Astrocyte of the spinal cord (primary cell): Measurements from ENCODE around the gene HRC.
A peak's percentile ranks its signal among the peaks of the same experiment; 100 is the strongest.
"Not testable (repeated sequence)": the region's sequence is repeated elsewhere in the genome, so short reads cannot be mapped to it uniquely, and the experiment has no call there.

Experiments
- DNase-seq: peaks from one replicate; pipeline ENCODE4 v3.0.0; 2011; ENCODE audit warnings: low read depth, low spot score
- H3K4me3 ChIP-seq: 2 replicates; pipeline ENCODE4 v1.5.1; 2011; ENCODE audit warnings: low read depth, mild to moderate bottlenecking, low read length, moderate library complexity
- CTCF ChIP-seq: IDR thresholded peaks from 2 replicates; pipeline ENCODE4 v1.5.1; 2012; ENCODE audit warnings: low read depth, mild to moderate bottlenecking, low read length, inconsistent platforms
- in situ Hi-C: cut with HindIII; loops from 2 replicates; pipeline ENCODE4 v1.10.0; 2017; ENCODE audit warnings: low sequenced_read_pairs

Gene HRC

GRCh38 chr19:49151267-49152118 lies 3.7 kb downstream of the HRC start:
- no peak for DNase-seq
- no peak for TF ChIP-seq CTCF
- peak overlapping the region; percentile 0 for H3K4me3 ChIP-seq
- in situ Hi-C loops, result no loop called here

DNA sequence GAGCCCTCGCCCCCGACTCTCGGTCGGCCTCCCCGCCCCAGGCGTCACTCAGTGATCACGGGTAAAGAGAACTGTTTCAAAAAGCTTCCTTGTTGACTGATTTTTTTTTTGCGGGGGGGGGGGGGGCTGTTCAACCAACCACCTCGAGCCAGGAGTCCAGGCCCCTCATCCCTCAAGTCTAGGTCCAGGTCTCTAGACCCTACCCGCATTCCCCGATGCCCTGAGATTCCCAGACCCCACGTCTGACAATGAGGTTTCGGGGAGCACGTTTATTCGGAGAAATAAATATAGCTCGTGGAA lies 4.3 kb downstream of the HRC start:
- DNase-seq, result no peak
- in situ Hi-C loops, result no loop called here
- H3K4me3 ChIP-seq, result peak overlapping the region; percentile 78
- TF ChIP-seq CTCF, result no peak

DNA sequence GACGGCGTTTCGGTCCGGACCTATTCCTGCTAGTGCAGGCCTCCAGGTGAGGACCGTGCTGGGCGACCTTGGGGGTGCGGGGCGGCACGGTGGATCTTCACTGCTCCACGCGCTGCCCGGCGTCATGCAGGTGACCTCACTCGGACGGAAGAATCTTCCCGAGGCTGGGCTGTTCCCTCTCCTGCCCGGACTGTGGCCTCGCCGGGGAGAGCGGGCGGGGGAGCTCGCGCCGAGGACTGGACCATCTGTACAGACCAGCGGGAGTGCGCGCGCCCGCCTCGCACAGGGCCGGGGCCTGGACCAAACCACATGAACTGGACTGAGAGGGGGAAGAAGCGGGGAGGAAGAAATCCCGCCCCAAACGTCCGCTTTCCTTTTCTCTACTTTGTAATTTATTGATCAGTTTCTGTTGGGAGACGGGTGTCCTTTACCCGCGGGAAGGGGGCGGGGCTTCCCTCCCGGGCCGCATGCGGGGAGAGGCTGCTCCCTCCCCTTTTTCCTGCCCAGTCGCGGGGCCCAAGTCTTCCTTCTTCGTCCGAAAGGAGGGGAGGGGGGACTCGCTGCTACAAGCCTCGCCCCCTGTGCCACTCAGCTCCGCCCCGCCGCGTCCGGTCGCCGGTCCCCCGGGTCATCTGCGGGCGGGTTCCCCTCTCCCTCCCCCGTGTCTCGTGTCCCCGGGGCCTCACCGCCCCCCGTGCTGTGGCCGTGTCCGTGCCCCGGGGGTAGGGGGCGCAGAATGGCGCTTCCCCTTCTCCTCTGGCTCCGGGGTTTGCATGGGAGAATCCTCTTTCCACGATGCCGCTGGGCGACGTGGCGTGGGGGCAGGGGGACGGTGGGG lies 4.9 kb downstream of the HRC start:
- in situ Hi-C loops, result no loop called here
- H3K4me3 ChIP-seq, result peak overlapping the region; percentile 78
- DNase-seq, result peak; percentile 84
- TF ChIP-seq CTCF, result no peak

GRCh38 chr19:49149652-49150105 lies 5.5 kb downstream of the HRC start:
- no peak for TF ChIP-seq CTCF
- DNase-seq, result peak; percentile 88
- in situ Hi-C loops, result no loop called here
- peak overlapping the region; percentile 78 for H3K4me3 ChIP-seq

DNA sequence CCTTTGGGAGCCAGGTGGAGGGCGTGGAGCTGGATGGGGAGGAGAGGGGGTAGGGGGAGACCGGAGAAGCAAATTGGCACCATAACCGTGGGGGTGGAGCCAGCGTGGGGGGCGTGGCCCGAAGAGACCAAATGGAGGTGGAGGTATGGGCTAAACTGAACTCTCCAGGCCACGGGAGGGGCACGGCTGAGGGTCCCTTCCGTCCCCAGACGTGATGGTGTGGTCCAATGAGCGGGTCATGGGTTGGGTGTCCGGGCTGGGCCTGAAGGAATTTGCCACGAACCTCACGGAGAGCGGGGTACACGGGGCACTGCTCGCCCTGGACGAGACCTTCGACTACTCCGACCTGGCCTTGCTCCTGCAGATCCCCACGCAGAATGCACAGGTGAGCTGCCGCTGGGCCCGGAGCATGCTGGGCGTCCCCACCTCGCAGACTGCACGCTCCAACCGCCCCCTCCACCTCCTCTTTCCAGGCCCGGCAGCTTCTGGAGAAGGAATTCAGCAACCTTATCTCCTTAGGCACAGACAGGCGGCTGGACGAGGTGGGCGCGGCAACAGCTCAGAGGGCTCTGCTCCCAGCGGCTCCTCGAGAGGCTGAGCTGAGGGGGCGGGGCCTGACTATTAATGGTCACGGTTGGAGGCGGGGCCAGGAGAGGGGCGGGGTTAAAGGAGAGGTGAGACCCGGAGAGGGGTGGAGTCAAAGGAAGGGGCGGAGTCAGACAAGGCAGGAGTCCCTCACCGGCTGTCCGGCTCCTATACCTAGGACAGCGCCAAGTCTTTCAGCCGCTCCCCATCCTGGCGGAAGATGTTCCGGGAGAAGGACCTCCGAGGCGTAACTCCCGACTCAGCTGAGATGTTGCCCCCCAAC lies 6.2 kb downstream of the HRC start:
- in situ Hi-C loops, result no loop called here
- no peak for TF ChIP-seq CTCF
- H3K4me3 ChIP-seq, result peak overlapping the region; percentile 78
- DNase-seq, result peak; percentile 89

DNA sequence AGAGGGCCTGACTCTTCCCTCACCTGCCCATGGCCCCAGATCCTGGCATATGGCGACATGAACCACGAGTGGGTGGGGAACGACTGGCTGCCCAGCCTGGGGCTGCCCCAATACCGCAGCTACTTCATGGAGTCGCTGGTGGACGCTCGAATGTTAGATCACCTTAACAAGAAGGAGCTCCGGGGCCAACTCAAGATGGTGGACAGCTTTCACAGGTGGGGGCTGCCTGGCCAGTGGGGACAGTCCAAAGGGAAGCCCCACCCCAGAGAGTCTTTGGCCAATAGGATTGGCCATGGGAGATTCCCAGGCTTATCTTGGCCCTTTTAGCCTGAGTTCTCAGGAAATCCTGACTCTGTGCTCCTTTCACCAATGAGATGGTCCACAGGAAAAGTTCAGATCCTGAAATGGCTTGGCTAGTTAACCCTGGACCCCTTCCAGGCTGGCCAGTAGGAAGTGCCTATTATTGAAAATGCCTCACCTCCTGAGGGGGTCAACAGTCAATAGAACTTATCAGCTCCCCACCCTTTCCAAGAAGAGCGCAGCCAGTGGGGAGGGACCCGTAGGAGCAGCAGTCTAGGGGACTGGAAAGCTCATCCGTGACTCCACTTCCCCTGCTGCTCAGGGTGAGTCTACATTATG lies 7.0 kb downstream of the HRC start:
- H3K4me3 ChIP-seq, result no peak overlapping the region
- TF ChIP-seq CTCF, result no peak
- in situ Hi-C loops, result no loop called here
- DNase-seq, result no peak

GRCh38 chr19:49146408-49146770 lies 8.8 kb downstream of the HRC start:
- DNase-seq, H3K4me3 ChIP-seq, in situ Hi-C loops: not testable (repeated sequence)
